Measurements from ENCODE around the gene C1orf232.

C1orf232 gene

GRCh38 chr1:26122988-26123973, 45.5 kb downstream of the C1orf232 start:
- no peak for DNase-seq

- no peak for DNase-seq
Measured at GRCh38 chr1:26121854-26122773, 46.6 kb downstream of the C1orf232 start.

DNA sequence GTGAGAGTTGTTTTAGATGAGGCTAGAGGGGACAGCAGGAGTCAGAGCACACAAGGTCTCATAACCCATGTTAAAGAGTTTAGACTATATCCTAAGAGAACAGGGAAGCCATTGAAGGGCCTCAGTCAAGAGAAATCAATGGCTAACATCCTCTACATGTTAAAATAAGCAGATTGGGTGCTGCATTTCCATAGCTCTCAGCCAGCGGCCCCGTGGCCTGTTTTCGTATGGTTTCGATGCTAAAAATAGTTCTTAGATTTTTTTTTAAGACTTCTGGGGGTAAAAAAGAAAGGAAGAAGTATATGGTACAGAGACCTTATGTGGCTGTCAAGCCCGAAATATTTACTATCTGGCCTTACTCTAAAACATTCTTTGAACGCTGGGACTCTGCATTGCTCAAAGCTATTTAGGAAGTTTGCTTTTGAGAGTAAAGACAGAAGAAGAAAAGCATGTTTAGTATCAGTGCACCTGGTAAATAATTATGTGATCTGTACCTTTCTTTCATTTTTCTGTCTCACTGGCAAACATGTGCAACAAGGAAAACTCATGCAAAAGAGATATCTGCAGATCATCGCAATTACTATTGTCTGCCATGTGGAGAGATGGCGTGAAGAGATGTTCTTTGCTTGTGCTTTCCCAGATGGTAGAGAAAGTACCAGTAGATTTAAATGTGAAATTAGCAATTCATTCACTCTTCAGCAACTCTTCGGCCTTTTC, 48.7 kb downstream of the C1orf232 start:
- DNase-seq: no peak

DNA sequence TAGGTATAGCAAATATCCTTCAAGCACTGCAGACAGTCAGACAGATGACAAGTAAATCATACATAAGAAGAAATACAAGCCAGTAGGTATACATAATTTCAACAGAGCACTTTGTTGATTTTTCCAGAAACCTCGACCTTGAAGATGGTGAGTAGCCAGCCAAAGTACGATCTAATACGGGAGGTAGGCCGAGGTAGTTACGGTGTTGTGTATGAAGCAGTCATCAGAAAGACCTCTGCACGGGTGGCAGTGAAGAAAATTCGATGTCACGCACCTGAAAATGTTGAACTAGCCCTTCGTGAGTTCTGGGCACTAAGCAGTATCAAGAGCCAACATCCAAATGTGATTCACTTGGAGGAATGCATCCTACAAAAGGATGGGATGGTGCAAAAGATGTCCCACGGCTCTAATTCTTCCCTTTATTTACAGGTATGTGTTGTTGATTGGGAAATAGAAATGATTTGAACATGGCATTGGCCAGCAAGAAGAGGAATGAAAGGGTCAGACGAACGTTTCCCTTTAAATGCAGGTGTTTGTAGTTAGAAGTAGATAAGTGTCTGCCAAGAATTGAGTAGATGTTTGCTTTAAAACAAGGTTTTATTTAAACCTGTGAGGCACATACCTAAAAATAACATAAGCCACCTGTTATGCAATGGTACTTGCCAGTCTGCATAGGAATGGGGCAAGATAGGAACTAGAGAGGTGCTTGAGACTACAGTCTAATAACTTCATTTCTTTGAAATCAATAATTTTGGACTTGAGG, 54.4 kb downstream of the C1orf232 start:
- no peak for DNase-seq

Measured in NCI-H1694 treated with DMSO at 0.1 percent for 48 hours (cell line).